Colonic mucosa (tissue), 4 donors: ENCODE measurements around the gene HEXIM2. TPM values are rescaled to one million over a fixed set of nuclear protein-coding genes. Genes with fewer than 3 reads are reported as not detected.
"Not testable (repeated sequence)": the region's sequence is repeated elsewhere in the genome, so short reads cannot be mapped to it uniquely, and the experiment has no call there.

Source experiments
- DNase-seq: peaks from one replicate; pipeline ENCODE4 v3.0.0-alpha.2; 2020
- H3K27ac ChIP-seq: fragments of 200-600 bp; one replicate; pipeline ENCODE4 v1.8.0; 2021
- H3K27me3 ChIP-seq: fragments of 200-600 bp; one replicate; pipeline ENCODE4 v1.8.0; 2021
- H3K36me3 ChIP-seq: fragments of 200-600 bp; one replicate; pipeline ENCODE4 v1.8.0; 2021
- H3K4me1 ChIP-seq: fragments of 200-600 bp; one replicate; pipeline ENCODE4 v1.8.0; 2021; ENCODE audit warnings: mild to moderate bottlenecking
- H3K4me3 ChIP-seq: fragments of 200-600 bp; one replicate; pipeline ENCODE4 v1.8.0; 2021
- H3K9ac ChIP-seq, 2 donors: one replicate each; pipeline ENCODE4 v1.7.0; 2013; ENCODE audit warnings: control low read depth in 2 of 2, low read depth in 2 of 2, low read length in 2 of 2
- H3K9me3 ChIP-seq: fragments of 200-600 bp; one replicate; pipeline ENCODE4 v1.8.0; 2021
- intact Hi-C: fragments of 100-400 bp; cut with DNase I; formaldehyde crosslinking; loops from one replicate; pipeline ENCODE4 v1.14.1; 2022
- total RNA-seq, 2 donors: library from RNA; stranded (reverse); fragmentation: NEBNext Ultra II Directional in 1 of 2; extraction: Animal tissue kit (Norgen Biotek cat#: 25700) in 1 of 2; gene quantifications; one replicate each; pipeline ENCODE4 v1.2.1, GENCODE V29; 2021
- TF ChIP-seq, protein P1 (sequence below): fragments of 200-600 bp; IDR thresholded peaks from one replicate; pipeline ENCODE4 v1.8.0; 2022; ENCODE audit warnings: antibody characterized with exemption, mild to moderate bottlenecking
- donor health status: healthy.
- donor health status: DM: no; HTN: no; CAD: no.
- donor health status: DM: no; HTN: no; CAD: no.

The HEXIM2 gene
- total RNA-seq, 2 donors from 2014 or later = 7.2 to 8.1 TPM

DNA sequence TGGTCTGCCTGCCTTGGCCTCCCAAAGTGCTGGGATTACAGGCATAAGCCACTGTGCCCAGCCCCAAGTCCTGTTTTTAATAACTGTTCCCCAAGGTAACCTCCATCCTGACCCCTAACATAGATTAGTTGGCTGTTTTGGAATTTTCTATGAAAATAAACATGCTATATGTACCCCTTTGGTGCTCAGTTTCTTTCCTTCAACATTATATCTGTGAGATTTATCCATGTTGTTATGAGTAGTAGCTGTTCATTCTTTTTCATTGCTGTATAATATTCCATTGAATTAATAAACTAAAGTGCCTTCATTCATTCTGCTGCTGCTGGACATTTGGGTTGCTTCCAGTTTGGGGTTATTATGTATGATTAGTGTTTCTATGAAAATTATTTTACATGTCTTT lies 33.7 kb downstream of the HEXIM2 start:
- no peaks in the 10 kb centered on the region for H3K36me3 ChIP-seq
- intact Hi-C loops = no loop called here
- no peaks in the 10 kb centered on the region for H3K4me1 ChIP-seq
- no peaks in the 10 kb centered on the region for H3K9me3 ChIP-seq
- TF ChIP-seq, protein P1, sequence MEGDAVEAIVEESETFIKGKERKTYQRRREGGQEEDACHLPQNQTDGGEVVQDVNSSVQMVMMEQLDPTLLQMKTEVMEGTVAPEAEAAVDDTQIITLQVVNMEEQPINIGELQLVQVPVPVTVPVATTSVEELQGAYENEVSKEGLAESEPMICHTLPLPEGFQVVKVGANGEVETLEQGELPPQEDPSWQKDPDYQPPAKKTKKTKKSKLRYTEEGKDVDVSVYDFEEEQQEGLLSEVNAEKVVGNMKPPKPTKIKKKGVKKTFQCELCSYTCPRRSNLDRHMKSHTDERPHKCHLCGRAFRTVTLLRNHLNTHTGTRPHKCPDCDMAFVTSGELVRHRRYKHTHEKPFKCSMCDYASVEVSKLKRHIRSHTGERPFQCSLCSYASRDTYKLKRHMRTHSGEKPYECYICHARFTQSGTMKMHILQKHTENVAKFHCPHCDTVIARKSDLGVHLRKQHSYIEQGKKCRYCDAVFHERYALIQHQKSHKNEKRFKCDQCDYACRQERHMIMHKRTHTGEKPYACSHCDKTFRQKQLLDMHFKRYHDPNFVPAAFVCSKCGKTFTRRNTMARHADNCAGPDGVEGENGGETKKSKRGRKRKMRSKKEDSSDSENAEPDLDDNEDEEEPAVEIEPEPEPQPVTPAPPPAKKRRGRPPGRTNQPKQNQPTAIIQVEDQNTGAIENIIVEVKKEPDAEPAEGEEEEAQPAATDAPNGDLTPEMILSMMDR = no peak
- DNase-seq = no peak
- H3K27me3 ChIP-seq = no peaks in the 10 kb centered on the region
- no peak overlapping the region for H3K27ac ChIP-seq
- no peak overlapping the region for H3K4me3 ChIP-seq
- no peak overlapping the region for H3K9ac ChIP-seq

DNA sequence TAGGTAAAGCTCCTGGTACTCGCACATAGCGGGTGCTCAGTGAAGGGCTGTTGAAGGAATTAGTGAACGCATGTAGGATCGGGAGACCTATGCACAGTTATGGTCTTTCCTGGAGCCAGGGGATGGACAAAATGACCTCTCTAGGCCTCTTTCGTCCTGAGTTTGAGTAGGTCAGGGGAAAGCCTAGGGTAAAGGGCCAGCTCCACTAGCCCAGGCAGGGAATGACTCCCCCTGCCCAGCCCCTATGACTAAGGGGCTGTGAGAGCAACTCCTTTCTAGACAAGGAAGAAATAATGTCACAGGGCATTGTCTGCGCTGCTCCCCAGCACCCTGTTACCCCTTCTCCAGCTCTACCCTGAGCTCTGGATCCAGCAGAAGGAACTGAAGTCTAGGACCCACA lies 35.4 kb downstream of the HEXIM2 start:
- DNase-seq = no peak
- peak overlapping the region in 1 of 2 donors; percentile 68 for H3K9ac ChIP-seq
- no peak overlapping the region for H3K4me3 ChIP-seq
- H3K27ac ChIP-seq = no peak overlapping the region
- no peaks in the 10 kb centered on the region for H3K27me3 ChIP-seq
- intact Hi-C loops = loop anchor here (2.0 kb wide), 1 partner anchor 62 kb away; the partner anchor contains the start of gene ACBD4
- H3K9me3 ChIP-seq = no peaks in the 10 kb centered on the region
- no peaks in the 10 kb centered on the region for H3K36me3 ChIP-seq
- TF ChIP-seq, protein P1 = no peak
- no peaks in the 10 kb centered on the region for H3K4me1 ChIP-seq

DNA sequence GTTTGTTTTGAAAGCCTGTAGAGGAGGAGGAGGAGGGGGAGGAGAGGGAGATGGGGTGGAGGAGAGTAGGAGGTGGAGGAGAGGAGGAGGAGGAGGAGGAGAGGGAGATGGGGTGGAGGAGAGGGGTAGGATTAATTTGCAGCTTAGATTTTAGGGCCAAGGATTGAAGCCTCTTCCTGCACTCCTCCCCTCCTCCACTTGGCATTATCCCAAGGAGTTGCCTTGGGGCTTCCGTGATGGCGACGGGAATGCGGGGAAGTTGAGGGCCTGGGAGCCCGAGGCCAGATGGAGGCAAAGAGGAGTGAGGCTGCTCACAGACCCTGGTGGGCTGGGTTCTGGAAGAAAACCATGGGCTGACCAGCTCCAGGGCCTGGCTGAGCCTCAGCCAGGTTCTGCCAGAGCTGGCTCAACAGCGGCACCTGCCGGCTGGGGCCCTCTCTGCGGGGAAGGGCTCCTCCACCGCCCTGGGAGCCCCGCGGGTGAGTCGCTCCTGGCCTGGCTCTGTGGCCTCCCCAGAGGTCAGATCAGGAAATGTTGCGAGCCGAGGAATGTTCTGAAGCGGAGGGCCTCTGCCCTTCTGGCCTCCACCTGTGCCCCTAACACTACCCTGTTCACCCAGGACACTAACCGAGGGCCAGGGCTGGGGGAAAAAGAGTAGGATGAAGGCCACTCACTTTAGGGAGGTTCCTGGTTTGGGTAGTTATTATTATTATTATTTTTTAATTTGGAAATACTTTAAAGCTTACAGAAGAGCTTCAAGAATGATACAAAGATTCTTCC lies 36.1 kb downstream of the HEXIM2 start:
- peak overlapping the region; percentile 68 to 76 for H3K9ac ChIP-seq
- H3K27ac ChIP-seq = no peak overlapping the region
- no peaks in the 10 kb centered on the region for H3K27me3 ChIP-seq
- H3K9me3 ChIP-seq = no peaks in the 10 kb centered on the region
- no peaks in the 10 kb centered on the region for H3K36me3 ChIP-seq
- no peak overlapping the region for H3K4me3 ChIP-seq
- TF ChIP-seq, protein P1 = peak; percentile 99
- peak; percentile 95 for DNase-seq
- no peaks in the 10 kb centered on the region for H3K4me1 ChIP-seq
- intact Hi-C loops = loop anchor here (2.0 kb wide), 1 partner anchor 63 kb away; the partner anchor contains the start of gene ACBD4

DNA sequence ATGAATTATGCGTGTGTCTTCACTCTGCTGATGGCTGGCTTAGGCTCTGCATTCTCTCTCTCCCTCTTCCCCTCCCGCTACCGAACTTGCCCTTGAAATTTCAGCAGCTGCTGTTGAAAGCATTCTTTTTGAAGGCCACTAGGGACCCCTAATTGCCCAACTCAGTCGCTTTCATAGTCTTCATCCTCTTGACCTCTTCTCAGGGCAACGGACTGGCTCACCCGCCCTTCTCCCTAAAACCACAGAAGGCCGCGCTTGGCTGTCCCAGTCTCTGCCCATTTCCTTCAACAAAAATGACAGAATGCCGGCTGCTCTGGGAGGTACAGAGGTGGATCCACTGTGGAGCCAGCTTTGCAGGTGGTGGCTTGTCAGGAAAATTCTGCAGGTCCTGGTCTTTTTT lies 39.0 kb downstream of the HEXIM2 start:
- intact Hi-C loops = loop anchor here (5.0 kb wide), 1 partner anchor 283 kb away; the partner anchor contains the start of gene GFAP
- no peak for DNase-seq
- no peak overlapping the region for H3K27ac ChIP-seq
- TF ChIP-seq, protein P1 = no peak
- no peak overlapping the region for H3K4me3 ChIP-seq
- H3K9ac ChIP-seq = no peak overlapping the region
- no peaks in the 10 kb centered on the region for H3K9me3 ChIP-seq
- H3K27me3 ChIP-seq = no peaks in the 10 kb centered on the region
- H3K36me3 ChIP-seq = no peaks in the 10 kb centered on the region
- H3K4me1 ChIP-seq = no peaks in the 10 kb centered on the region

DNA sequence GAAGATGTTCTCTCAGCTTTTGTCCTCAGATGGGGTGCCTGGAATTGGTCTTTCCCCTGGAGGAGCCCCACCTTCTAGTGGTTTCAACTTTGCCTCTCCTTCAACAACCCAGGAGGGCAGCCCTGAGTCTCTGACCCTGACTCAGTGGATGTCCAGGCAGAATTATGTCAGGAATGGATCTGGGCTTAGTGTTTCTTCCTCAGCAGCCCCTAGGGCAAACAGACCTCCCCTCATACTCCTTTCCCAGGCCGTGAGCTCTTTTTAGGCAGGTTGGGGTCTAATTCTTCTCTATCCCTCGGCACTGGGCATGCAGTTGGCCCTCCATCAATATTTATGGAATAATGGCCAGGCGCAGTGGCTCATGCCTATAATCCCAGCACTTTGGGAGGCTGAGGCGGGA lies 39.8 kb downstream of the HEXIM2 start:
- H3K36me3 ChIP-seq = no peaks in the 10 kb centered on the region
- no peaks in the 10 kb centered on the region for H3K4me1 ChIP-seq
- H3K9ac ChIP-seq = no peak overlapping the region
- TF ChIP-seq, protein P1 = no peak
- DNase-seq = no peak
- H3K9me3 ChIP-seq = no peaks in the 10 kb centered on the region
- H3K27me3 ChIP-seq = no peaks in the 10 kb centered on the region
- H3K27ac ChIP-seq = no peak overlapping the region
- intact Hi-C loops = loop anchor here (5.0 kb wide), 1 partner anchor 284 kb away; the partner anchor contains the start of gene GFAP
- H3K4me3 ChIP-seq = no peak overlapping the region

DNA sequence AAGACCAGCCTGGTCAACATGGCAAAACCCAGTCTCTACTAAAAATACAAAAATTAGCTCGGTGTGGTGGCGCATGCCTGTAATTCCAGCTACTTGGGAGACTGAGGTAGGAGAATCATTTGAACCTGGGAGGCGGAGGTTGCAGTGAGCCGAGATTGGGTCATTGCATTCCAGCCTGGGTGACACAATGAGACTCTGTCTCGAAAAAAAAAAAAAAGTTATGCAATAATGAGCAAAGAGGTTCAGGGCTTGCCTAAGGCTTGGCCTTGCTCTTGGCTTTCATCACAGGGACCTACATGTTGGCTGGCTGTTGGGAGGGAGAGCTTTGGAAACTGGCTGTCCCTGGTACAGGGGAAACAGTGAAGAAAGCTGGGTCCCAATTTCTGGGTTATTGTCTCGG lies 40.2 kb downstream of the HEXIM2 start:
- not testable (repeated sequence) for H3K9ac ChIP-seq, H3K27me3 ChIP-seq, DNase-seq, H3K27ac ChIP-seq, H3K9me3 ChIP-seq, H3K4me3 ChIP-seq, H3K36me3 ChIP-seq, H3K4me1 ChIP-seq
- intact Hi-C loops = loop anchor here (5.0 kb wide), 1 partner anchor 285 kb away; the partner anchor contains the start of gene GFAP
